Breast epithelium (tissue), 3 donors: ENCODE results near the gene AP5S1.

Source experiments
- CTCF ChIP-seq, 3 donors: fragments of 450-650 bp; IDR thresholded peaks; one replicate each; pipeline ENCODE4 v1.5.1; 2016 to 2017; ENCODE audit warnings: antibody characterized with exemption in 3 of 3, mild to moderate bottlenecking in 3 of 3, moderate library complexity in 3 of 3
- POLR2A ChIP-seq: fragments of 450-650 bp; IDR thresholded peaks from one replicate; pipeline ENCODE4 v1.6.1; 2016; ENCODE audit warnings: antibody characterized with exemption, mild to moderate bottlenecking, moderate library complexity

GRCh38 chr20:3777381-3777715 is 43.0 kb upstream of the AP5S1 start:
- TF ChIP-seq CTCF (IDR thresholded peaks at IDR 0.05) = no peak
- no peak for TF ChIP-seq POLR2A
